Endothelial cell of hepatic sinusoid (primary cell): ENCODE results near the gene CD2BP2.
"Not testable (repeated sequence)": the region's sequence is repeated elsewhere in the genome, so short reads cannot be mapped to it uniquely, and the experiment has no call there.

Experiments used
- in situ Hi-C: cut with HindIII; loops from 2 replicates; pipeline ENCODE4 v1.10.0; 2017; ENCODE audit warnings: low sequenced_read_pairs

Gene CD2BP2

DNA sequence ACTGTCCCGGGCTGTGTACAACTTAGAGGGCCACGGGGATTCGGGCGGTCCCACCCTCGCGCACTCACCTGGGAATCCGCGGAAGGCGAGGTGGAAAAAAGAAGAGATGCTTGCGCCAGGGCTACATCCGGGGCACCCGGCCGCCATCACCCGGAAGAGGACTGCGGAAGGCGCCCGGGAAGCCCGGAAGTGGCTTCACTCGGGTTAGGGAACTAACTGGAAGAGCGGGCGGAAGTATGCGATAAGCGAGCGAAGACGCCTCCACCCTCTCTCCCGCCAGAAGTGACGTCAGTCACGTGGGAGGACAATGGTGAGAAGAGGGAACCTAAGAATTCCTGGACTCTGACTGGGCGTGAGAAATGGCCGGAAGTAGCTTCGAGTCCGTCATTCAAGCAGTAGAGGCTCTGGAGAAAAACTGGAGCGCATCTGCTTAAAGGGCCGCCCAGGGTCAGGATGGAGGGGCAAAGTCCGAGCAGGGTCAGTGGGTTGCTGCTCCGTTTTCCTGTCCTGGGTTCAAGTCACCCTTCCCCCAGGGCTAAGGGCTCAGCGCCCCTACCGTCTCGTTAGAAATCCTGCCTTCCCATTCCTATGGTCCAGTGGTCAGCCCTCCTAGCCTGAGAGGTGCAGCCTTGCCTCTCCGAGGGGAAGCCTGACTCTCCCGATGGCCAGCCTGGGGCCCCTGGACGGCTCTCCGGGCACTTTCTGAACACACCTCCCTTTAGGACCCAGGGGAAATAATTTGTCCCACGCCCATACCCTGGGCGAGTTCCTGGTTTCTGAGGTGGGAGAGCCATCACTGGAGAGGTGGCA lies at the start of gene CD2BP2:
CD2BP2 (minus strand) TSS at position 165 of the 810 bp plus-strand sequence. CDS start 627 bp downstream, outside the sequence.
- in situ Hi-C loops: no loop called here

DNA sequence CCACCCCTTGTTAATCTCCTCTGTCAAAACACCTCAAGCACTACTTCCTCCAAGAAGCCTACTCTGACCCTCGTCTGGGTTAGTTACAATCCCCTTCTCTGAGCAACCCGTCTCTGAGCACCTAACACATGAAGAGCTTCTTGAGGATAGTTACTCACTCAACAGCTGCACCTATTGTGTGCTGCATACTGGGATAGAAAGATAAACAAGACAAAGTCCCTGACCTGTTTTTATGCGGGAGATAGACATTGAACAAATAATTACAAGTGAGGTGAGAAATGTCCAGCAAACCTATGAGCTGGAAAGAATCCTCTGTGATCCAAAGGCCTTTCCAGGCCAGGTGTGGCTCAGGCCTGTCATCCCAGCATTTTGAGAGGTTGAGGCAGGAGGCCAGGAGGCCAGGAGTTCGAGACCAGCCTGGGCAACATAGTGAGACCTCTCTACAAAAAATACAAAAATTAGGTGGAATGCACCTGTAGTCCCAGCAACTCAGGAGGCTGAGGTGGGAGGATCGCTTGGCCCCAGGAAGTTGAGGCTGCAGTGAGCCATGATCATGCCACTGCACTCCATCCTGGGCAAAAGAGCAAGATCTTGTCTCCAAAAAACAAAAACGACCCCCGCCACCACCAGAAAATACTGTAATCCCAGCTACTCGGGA lies 46.8 kb upstream of the CD2BP2 start:
- in situ Hi-C loops: no loop called here

DNA sequence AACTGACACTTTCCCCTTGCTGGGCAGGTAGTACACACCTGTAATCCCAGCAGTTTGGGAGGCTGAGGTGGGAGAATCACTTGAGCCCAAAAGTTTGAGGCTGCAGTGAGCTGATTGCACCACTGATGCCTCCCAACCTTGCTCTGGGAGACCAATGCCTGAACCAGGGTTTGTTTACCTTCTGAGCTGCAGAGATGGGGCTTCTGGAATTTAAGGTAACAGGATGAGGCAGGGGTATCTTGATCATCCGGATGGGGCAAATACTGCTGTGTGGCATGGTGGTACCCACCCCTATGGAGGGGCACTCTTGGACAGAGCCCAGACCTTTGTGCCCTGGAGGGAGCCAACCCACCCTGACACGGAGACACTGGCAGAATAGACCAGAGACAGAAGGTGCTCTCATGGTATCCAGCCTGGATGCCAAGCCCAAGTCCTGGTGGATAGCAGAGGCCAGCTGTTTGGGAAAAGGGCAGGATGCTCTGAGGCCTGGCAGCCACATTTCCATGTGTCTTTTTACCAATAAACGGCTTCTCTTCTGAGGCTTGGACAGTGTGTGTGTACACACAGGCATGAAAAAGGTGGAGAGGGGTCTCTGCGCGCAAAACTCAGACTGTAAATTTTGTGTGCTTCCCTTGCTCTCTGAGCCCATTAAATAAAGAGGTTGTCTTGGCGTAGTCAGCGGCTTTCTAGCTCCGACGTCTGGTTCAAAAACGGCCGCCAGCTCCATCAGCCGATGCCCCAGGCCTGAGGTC lies 44.5 kb upstream of the CD2BP2 start:
- in situ Hi-C loops: no loop called here

DNA sequence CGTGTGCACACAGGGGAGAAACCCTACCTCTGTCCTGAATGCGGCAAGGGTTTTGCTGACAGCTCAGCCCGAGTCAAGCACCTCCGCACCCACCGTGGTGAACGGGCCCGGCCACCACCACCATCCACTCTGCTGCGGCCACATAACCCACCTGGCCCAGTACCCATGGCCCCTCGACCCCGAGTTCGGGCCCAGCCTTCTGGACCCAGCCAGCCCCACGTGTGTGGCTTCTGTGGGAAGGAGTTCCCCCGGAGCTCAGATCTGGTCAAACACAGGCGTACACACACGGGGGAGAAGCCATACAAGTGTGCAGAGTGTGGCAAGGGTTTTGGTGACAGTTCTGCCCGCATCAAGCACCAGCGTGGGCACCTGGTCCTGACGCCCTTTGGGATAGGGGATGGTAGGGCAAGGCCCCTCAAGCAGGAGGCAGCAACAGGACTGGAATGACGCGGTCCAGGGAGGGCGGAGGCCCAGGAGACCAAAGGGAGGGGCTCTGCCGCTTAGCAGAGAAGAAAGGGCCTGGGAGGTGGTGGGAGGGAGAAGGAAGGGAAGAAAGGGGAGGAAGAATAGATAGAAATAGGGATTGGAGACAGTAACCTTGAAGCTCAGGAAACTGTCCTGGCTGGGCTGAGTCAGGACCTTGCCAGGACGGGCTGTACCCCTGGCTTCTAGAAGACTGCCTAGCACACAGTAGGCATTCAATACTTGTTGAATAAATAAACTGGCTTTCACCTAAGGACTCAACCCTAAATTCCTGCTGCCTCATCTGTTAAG lies 43.7 kb upstream of the CD2BP2 start:
- in situ Hi-C loops: no loop called here

DNA sequence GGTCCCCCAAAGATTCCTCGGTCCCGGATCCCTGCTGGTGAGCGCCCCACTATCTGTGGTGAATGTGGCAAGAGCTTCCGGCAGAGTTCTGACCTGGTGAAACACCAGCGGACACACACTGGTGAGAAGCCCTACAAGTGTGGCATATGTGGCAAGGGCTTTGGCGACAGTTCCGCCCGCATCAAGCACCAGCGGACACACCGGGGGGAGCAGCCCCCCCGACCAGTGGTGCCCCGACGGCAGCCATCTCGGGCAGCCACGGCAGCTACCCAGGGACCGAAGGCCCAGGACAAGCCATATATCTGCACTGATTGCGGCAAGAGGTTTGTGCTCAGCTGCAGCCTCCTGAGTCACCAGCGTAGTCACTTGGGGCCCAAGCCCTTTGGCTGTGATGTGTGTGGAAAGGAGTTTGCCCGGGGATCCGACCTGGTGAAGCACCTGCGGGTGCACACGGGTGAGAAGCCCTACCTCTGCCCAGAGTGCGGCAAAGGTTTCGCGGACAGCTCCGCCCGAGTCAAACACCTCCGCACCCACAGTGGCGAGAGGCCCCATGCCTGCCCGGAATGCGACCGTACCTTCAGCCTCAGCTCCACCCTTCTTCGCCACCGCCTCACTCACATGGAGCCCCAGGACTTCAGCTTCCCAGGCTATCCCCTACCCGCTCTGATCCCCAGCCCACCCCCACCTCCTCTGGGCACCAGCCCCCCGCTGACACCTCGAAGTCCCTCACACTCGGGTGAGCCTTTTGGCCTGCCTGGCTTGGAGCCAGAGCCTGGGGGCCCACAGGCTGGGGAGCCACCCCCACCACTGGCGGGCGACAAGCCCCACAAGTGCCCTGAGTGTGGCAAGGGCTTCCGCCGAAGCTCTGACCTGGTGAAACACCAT lies 42.9 kb upstream of the CD2BP2 start:
- in situ Hi-C loops: no loop called here

DNA sequence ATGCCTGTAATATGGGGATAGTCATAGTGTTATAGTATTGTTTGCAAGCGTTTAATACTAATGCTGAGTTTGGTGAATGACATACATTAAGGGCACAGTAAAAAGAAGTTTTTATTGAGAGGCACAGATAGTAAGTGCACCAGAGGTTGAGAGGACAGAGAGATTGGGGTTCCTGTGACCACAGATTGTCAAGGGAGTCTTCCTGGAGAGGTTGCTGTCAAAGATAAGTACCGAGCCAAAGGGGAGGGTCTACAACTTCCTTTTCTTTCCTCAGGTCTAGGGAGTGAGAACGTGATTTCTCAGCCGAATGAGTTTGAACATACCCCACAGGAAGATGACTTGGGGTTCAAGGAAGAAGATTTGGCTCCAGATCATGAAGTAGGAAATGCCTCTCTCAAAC lies 41.9 kb upstream of the CD2BP2 start:
- in situ Hi-C loops: no loop called here

DNA sequence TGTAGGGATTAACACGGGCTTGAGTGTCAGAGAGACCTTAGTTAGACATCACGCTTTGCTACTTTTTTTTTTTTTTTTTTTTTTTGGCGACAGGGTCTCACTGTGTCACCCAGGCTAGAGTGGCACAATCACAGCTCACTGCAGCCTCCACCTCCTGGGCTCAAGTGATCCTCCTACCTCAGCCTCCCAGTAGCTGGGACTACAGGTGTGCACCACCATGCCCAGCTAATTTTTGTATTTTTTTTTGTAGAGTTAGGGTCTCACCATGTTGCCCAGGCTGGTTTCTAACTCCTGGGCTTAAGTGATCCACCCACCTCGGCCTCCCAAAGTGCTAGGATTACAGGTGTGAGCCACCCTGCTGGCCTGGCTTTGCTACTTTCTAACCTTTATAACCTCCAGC lies 41.5 kb upstream of the CD2BP2 start:
- in situ Hi-C loops: not testable (repeated sequence)

DNA sequence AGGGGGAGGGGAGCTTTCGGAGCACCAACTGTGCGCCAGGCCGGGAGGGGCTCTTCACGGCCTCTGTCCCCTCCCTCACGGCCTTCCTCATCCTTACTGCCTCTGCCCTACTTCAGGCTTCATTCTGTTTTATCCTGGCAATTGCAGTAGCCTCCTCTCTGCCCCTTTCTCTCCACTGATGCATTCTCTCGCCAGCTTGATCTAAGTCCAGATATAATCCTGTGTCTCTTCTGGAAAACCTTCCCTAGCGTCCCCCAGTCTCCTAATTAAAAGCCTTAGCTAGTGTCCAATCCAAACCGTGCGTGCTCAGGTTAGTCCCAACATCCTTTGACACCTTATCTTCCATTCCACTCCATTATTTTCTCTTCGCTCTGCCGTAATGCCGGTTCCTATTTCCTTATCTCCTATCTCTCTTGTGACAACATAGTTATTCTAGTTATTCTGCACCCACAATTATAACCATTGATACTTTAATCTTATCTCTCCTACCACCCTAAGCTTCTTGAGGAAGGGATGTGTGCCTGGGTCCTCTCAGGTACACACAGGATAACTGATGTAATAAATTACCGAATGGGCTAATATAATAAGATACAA lies 41.0 kb upstream of the CD2BP2 start:
- in situ Hi-C loops: no loop called here

DNA sequence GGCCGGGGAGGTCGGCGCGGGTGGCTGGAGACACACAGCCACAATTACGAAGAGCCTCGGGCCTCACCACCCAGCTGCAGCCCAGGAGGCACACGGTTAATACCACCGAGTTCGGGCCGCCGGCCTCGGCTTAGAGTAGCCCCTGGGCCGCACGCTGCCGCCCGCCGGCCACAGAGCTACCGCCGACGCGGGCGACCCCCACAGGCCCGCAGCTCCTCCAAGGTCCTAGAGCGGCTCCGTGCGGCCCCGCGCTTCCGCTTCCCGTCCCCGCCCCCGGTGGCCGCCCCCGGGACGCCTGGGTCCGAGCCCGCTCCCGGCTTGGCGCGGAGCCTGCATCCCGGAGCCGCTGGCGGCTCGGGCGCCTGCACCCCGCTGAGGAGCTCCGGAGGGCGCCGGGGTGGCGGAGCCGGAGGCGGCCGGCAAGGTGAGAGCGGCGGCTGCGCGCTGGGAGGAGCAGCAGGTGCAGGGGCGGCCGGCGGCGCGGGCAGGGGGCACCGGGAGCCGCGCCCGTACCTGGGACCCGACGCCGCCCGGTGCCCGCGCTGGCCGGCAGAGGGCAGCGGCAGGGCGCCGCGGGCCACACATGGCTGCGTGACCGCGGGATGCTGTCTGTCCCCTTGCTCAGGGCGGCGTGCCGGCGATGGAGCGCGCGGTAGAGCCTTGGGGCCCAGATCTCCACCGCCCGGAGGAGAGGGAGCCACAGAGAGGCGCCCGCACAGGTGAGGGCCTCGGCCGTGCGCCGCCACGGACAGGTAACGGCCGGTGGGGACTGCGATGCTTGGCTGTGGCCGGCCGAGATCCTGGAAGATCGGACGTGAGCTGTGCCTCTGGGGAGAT lies 40.3 kb upstream of the CD2BP2 start, which contains the start of gene ZNF48:
ZNF48 (plus strand) TSS at position 266 of the 837 bp plus-strand sequence; CDS start at position 641, 375 bp downstream.
- in situ Hi-C loops: no loop called here

DNA sequence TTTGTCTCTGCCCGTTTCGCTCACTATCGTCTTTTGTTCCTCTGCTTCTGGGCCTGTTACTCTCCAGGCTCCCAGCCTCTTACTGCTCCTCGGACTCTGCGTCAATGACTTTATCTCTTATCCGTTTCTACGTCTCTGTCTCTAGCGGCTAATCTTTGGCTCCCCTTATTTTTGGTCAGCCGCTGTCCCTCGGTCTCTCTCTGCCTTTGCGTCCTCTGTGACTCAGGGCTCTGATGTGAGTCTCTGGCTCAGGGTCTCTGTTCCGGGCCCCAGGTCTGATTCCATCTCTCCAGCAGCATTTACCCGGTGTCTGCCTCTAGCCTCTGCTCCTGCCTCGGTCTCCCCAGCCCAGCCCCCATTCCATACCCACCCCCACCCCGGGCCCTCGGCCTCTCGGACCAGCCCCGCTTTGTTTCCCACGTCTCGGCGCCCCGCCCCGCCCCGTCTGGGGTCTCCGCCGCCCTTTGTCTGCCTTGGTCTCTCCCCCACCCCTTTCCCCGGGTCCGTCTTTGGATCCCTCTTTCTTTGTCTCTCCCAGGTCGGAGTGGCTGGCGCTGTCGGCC lies 39.6 kb upstream of the CD2BP2 start:
- in situ Hi-C loops: no loop called here

DNA sequence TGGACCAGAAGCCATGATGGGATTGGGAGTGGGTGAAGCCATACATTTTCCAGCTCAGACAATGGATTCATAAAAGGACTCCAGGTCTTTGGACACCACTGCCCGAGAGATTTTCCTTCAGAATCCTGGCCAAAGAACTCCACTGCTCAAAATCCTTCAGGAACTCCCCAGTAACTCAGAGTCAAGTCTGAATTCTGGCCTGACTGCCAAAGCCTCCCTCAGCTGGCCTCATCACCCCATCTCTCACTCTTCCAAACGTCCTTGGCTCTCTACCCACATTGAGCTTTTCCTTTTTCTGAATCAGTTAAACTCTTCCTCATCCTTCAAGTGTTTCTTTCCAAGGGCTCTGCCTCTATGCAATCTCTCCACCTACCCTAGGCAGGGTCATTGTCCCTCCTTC lies 28.4 kb upstream of the CD2BP2 start:
- in situ Hi-C loops: no loop called here

DNA sequence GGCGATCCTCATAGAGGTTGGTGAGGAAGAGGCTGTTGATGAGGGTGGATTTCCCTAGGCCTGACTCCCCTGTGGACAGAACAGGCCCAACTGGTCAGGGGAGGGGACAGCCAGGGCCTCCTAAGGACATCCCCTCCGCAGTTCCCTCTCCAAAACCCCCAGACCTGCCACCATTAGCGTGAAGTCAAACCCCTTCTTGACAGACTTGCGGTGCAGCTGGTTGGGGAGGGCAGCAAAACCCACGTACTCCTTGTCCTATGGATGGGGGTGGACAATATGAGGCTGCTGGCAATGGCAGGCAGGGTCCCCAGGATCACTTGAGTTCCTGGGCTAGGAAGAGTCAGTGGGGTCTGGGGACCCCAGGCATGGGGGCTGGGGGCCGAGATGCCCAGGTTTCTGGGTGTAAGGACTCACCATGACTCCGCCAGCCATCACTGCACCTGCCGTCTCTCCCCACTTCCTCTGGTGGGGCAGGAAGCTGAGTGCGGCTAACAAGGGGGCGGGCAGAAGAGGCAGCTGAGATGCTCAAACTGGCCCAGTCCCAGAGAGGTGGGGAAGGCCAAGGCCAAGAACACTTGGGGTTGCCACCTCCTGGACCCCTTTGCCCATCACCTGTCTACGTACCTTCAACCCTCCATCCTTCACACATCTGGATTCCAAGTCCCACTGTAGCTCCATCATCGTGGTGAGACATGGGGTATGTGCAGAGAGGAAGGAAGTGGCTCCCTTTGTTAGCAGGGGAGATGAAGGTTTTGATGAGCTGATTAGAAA lies 27.2 kb upstream of the CD2BP2 start, which contains the start of gene SEPTIN1:
SEPTIN1 (minus strand) TSS at position 451 of the 771 bp plus-strand sequence; CDS start at position 432, 19 bp downstream.
- in situ Hi-C loops: no loop called here

DNA sequence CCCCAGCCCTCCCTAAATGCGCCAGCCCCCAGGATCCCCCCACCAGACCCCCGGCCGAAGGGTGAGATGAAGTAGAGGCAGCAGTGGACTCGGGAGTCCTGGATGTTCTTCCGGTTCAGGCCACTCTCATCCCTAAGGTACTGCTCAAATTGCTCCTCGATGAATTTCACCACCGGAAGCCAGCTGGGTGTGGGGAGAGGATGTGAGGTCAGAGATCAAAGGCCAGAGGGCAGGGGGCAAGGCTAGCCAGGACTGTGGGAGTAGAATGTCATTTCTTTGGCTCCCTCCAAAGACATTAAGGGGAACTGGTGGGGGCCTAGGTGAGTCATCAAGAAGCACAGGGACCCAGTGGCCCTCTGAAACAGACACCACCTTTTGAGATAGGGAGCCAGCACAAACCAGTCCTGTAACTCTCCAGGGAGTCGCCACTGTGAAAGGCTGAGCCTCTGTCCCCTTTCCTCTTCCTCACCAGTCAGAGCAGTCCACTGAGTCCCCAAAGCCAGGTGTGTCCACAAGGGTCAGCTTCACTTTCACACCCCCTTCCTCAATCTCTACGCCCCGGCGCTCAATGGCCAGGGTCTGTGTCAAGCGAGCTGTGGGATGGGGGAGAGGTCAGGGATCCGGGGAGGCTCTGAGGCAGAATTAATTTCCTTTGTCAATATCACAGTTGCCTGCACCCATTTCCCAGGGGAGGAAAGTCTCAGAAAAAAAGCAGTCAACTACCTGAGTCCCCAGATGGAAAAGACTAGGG lies 26.4 kb upstream of the CD2BP2 start:
- in situ Hi-C loops: no loop called here

DNA sequence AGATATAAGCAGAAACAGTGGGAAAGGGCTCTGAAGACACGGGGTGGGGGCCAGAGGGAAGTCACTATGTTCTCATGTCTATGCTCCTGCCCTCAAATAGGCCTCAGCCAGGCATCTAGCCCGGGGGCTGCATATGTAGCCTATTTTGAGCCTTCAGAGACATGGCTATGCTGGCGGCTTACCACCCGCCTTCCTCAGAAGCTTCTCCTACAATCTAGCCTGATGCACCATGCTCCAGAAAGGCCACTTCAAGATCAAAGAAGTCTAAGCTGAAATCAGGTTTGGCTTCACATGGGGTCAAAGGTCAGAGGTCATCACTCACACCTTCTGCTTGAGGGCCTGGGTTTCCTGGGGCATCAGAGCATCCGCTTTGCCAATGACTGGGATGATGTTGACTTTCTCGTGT lies 25.7 kb upstream of the CD2BP2 start:
- in situ Hi-C loops: no loop called here

DNA sequence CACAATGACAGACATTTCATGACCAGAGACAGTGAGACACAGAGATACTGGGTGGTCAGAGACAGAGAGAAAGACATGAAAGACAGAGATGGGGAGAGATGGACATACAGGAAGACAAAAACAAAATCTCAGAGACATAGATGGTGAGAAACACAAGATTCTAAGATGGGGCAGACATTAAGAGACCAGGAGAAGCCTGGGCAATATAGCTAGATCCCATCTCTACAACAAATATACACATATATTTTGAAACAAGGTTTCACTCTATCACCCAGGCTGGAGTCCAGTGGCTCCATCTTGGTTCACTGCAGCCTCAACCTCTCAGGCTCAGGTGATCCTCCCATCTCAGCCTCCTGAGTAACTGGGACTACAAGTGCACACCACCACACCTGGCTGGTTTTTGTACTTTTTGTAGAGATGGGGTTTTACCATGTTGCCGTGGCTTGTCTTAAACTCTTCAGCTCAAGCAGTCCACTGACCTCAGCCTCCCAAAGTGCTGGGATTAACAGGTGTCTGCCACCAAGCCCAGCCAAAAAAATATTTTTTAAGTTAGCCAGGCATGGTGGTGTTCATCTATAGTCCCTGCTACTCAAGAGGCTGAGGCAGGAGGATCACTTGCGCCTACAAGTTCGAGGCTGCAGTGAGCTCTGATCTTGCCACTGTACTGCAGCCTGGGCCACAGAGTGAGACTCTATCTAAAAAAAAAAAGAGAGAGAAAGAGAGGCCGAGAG lies 25.1 kb upstream of the CD2BP2 start:
- in situ Hi-C loops: no loop called here
